ENCODE data around the gene XRN2.
"Not testable (repeated sequence)": the region's sequence is repeated elsewhere in the genome, so short reads cannot be mapped to it uniquely, and the experiment has no call there.

XRN2 gene

GRCh38 chr20:21421601-21422236 is 118.6 kb downstream of the XRN2 start:
- DNase-seq, result no peak
- H3K9me3 ChIP-seq (ENCODE audit: severe bottlenecking), result peaks cover 18% of the 10 kb centered on the region
- no peak for TF ChIP-seq CTCF (IDR thresholded peaks at IDR 0.05; ENCODE audit: low read depth, low read length)

GRCh38 chr20:21423712-21424111 is 120.6 kb downstream of the XRN2 start:
- H3K36me3 ChIP-seq; H3K27ac ChIP-seq; DNase-seq; H3K4me3 ChIP-seq (ENCODE audit: low read depth, low read length): not testable (repeated sequence)
- peaks cover 15% of the 10 kb centered on the region for H3K27me3 ChIP-seq (ENCODE audit: insufficient read depth, low read depth, severe bottlenecking)
- peaks cover 20% of the 10 kb centered on the region for H3K9me3 ChIP-seq (ENCODE audit: severe bottlenecking)

More at GRCh38 chr20:21421601-21422236, 118.6 kb downstream of the XRN2 start:
- no peaks in the 10 kb centered on the region for H3K36me3 ChIP-seq
- H3K4me3 ChIP-seq (ENCODE audit: low read depth, low read length), result no peak overlapping the region
- no peak overlapping the region for H3K27ac ChIP-seq
- peaks cover 3% of the 10 kb centered on the region for H3K27me3 ChIP-seq (ENCODE audit: insufficient read depth, low read depth, severe bottlenecking)

GRCh38 chr20:21424846-21425245 is 121.7 kb downstream of the XRN2 start:
- peaks cover 20% of the 10 kb centered on the region for H3K9me3 ChIP-seq (ENCODE audit: severe bottlenecking)
- H3K27me3 ChIP-seq (ENCODE audit: insufficient read depth, low read depth, severe bottlenecking), result peaks cover 24% of the 10 kb centered on the region
- H3K4me3 ChIP-seq (ENCODE audit: low read depth, low read length), result no peak overlapping the region
- H3K36me3 ChIP-seq, result no peaks in the 10 kb centered on the region
- no peak for TF ChIP-seq CTCF (IDR thresholded peaks at IDR 0.05; ENCODE audit: low read depth, low read length)
- peak; percentile 6 for DNase-seq
- H3K27ac ChIP-seq, result no peak overlapping the region

GRCh38 chr20:21430020-21430419 is 126.9 kb downstream of the XRN2 start:
- no peak overlapping the region for H3K4me3 ChIP-seq (ENCODE audit: low read depth, low read length)
- H3K9me3 ChIP-seq (ENCODE audit: severe bottlenecking), result peaks cover 10% of the 10 kb centered on the region
- no peak for DNase-seq
- peaks cover 59% of the 10 kb centered on the region for H3K27me3 ChIP-seq (ENCODE audit: insufficient read depth, low read depth, severe bottlenecking)
- no peaks in the 10 kb centered on the region for H3K36me3 ChIP-seq
- H3K27ac ChIP-seq, result no peak overlapping the region
- TF ChIP-seq CTCF (IDR thresholded peaks at IDR 0.05; ENCODE audit: low read depth, low read length), result no peak

- no peak for TF ChIP-seq CTCF (IDR thresholded peaks at IDR 0.05; ENCODE audit: low read depth, low read length)
- no peak overlapping the region for H3K27ac ChIP-seq
Measured at GRCh38 chr20:21432911-21433310, 129.8 kb downstream of the XRN2 start.

GRCh38 chr20:21433329-21433890 is 130.3 kb downstream of the XRN2 start:
- Histone ChIP-seq H3K36me3 (no peaks in the 10 kb centered on the region), H3K27me3 (ENCODE audit: insufficient read depth, low read depth, severe bottlenecking) (peaks cover 75% of the 10 kb centered on the region), H3K27ac (no peak overlapping the region), H3K9me3 (ENCODE audit: severe bottlenecking) (no peaks in the 10 kb centered on the region), H3K4me3 (ENCODE audit: low read depth, low read length) (no peak overlapping the region)
- no peak for DNase-seq
- TF ChIP-seq CTCF (IDR thresholded peaks at IDR 0.05; ENCODE audit: low read depth, low read length), result no peak

More at GRCh38 chr20:21432911-21433310, 129.8 kb downstream of the XRN2 start:
- no peak for DNase-seq
- no peaks in the 10 kb centered on the region for H3K36me3 ChIP-seq
- no peak overlapping the region for H3K4me3 ChIP-seq (ENCODE audit: low read depth, low read length)
- no peaks in the 10 kb centered on the region for H3K9me3 ChIP-seq (ENCODE audit: severe bottlenecking)
- peaks cover 75% of the 10 kb centered on the region for H3K27me3 ChIP-seq (ENCODE audit: insufficient read depth, low read depth, severe bottlenecking)
